CD4-positive, alpha-beta T cell treated with Interferon alpha-2 for 1 hour (primary cell): ENCODE results near the gene HOXD12.

Experiments
- DNase-seq, 2 donors: peaks; one replicate each; pipeline ENCODE4 v3.0.0-alpha.2; 2020 to 2022

Gene HOXD12

DNA sequence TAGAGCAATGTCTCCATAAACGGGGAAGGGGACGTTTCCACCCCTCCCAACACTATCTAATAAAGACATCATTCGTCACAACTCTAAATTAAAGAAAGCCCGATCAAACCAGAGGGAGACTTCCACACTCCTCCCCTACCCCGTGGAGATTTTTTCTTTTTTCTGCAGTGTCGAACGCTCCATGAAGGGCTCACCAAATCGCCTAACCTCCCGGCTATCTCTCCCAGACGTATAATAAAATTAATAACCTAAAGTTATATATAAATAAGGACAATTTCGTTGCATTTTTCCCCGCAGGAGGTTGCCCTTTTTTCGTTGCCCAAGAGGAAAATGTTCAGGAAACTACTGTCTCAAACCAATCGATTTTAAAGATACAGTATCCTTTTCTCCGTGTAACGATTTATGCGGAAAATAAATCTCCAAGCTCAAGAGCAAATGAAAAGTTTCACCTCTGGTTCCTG, 18.2 kb upstream of the HOXD12 start:
- no peak for DNase-seq

DNA sequence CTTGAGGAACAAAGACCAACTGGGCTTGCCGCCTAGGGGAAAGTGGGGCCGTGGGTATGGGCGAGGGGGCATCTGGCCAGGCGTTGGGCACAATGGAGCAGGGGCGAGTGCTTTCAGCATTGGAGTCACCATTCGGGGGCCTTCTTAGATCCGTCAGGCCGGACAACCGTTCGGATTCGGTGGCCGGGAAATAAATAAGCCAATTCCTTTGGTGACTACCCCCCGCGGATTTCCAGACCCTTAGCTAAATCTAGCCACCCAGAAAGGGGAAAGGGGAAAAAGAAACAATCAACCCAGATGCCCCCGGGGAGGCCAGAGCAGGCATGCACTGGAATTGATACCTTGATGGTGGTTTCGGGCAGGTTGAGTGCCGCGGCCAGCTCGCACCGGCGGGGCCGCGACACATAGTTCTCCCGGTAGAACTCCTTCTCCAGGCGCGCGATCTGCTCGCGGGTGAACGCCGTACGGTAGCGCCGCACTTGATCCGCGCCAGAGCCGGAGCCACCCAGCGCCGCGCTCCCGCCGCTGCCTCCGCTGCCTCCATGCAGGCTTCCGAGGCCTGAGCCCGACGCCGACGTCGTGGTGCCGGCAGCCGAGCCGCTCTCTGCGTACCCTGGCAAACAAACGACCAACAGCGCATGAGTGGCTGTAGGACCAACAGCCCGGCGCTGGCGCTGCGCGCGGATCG, 17.6 kb upstream of the HOXD12 start:
- DNase-seq, result no peak

DNA sequence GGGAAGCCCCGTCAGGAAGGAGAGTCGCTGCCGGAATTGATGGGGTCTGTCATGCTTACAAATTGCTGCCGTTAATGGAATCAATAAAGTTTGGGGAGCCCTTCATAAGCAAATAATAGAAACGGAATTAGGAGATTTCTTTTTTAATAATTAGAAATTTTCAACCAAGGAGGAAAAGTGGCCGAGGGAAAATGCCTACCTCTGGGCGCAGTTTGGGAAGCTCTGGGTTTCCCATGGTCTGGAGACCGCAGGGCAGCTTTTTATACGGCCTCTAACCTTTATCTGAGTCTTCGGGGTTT, 17.1 kb upstream of the HOXD12 start:
- DNase-seq, result no peak

DNA sequence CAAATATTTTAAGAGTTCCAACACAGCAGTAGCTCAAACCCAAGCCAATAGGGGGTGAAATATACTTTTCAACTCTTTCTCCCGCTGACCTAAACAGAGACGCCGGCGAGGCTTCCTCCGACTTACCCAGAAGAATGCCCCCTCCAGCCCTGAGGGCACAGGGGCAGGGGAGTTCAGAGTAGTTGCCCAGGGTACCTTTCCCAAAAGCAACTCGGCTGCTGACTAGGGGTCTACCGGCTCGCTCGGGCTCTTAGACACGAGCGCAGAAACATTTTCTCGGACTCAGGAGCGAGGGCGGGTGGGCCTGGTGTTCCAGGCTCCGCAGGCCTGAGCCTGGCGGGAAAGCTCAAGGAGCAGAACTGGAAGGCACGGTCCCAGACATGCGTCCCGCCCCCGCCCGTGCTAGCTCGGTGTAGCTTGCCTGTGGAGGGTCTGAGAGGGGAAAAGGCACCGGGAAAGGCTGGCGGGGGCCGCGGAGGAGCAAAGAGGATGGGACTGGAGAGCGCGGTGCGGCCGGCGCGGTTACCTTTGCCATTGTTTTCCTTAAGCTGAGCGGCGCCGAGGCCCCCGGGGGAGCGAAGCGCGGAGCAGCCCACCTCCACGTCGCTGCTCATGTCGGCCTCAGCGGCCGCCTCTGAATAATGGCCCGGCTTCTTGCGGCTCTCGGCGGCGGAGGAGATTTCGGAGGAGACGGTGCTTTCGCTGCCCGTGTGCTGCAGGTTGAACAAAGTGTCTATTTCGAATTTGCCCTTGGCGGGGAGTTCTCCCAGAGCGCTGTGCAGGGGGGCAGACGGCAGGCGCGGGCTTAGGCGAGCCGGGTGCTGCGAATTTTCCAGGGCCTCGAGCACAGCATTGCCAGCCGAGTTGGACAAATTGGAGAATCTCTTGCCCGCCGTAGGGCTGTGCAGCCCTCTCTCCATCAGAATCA, 16.5 kb upstream of the HOXD12 start:
- DNase-seq, result no peak

DNA sequence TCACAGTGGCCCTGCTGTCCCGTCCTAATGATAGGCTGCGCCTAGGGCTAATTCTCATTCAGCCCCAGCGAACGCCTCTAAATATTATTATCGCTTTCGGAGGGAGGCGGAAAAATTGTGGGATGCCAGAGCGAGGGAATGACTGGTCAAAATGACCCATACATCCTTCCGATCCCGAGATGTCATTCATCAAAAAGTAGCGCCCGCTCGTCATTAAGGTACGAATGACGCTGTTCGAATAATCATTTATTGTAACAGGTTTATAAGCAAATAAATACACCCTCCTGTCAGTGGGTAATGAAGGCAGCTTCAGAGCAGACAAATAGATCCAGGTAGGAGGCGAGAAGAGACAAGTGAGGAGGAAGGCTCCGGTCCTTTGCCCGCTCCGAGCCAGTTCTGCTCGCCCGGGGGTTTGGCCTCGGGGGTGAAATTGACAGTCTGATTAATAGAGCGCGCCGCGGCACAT, 15.8 kb upstream of the HOXD12 start, which contains the start of gene EVX2:
EVX2 (minus strand) TSS at position 167 of the 466 bp plus-strand sequence. CDS start 186 bp downstream, outside the sequence.
- DNase-seq, result no peak

DNA sequence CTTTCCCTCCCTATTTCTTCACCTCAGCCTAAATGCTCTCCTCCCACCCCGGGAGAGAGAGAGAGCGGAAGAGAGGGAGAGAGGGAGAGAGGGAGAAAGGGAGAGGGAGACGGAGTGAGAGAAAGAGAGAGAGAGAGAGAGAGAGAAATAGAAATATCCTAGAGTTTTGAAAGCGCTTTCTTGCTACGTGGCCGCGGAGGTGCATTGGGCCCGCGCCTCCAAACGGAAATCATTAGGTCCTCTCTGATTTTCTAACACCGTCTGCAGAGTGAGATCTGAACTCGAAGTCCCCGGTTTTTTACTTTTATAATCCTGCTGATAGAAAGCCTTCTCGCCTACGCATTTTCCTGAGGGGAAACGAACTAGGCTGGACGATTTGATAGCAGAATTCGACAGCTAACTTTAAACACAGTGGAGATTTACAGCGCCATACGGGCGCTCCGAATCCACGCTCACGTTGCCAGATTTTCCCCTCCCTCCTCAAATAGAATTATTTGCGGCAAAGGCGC, 14.9 kb upstream of the HOXD12 start:
- no peak for DNase-seq

DNA sequence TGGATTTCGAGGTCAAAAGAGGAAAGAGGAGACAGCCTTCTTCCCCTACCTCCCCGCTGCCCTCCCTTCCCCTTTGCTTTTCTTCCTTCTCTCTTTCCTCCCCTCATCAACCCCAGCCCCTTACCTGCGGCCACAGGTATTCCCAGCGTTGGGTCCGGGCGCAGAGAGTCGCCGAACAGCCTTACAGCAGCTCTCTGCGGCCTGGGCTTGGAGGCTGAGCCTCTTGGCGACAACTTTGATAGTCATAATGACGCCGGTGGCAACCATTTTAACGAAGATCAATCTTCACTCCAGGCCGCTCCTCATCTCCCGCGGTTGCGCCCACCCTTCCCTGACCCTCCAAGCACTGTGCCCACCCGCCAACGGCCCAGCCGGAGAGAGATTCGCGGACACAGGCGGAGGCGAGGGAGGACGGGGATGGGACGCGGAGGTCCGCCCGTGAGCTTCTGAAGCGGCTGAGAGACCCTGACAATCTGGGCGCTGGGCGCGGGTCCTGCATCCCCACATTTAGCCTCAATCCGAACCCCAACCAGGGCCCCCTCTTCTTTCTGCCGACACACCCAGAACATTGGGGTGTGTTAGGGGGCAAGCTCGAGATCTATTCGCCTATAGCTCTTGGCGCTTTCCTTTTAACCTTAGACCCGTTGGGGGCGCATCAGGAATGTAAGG, 14.3 kb upstream of the HOXD12 start:
- DNase-seq, result no peak

DNA sequence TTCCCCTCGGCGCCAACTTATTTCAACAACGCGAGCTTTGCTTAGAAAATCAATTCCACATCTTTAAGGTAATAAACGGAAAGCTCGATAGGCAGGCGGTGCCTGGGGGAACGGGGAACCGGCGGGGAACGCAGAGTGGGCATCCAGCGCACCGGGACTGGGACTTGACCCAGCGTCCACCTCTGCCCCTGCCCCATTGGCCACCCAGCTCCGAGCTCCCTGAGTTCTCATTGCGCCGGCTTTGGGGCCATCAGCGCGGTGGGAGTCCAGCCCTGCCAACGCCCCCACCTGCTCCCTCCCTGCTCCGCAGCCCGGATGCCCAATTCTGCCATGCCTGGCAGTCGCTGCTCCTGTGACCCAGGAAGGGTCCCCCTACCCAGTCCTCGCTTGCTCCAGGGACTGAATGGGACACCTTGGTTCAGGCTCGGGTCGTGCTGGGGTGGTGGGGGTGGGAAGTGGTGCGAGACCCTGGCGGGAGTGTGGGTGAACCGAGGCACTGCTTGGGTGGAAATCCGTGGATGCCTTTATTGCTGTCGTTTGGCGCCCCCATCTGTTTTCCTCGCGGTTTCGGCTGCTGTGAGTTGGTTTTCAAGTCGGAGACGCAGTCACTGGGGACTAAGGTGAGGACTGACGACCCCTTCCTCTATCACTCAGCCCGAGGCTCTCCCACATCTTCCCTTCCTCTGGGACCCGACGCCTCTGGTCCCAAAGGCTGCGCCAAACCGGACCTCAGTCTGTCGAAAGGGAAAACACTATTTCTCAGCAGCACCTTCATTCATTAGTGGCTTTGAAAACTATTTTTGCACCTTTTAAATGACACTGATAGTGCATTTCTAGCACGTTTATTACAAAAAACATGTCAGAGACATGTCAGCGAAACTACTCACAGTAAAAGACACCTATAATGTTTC, 13.5 kb upstream of the HOXD12 start:
- no peak for DNase-seq

DNA sequence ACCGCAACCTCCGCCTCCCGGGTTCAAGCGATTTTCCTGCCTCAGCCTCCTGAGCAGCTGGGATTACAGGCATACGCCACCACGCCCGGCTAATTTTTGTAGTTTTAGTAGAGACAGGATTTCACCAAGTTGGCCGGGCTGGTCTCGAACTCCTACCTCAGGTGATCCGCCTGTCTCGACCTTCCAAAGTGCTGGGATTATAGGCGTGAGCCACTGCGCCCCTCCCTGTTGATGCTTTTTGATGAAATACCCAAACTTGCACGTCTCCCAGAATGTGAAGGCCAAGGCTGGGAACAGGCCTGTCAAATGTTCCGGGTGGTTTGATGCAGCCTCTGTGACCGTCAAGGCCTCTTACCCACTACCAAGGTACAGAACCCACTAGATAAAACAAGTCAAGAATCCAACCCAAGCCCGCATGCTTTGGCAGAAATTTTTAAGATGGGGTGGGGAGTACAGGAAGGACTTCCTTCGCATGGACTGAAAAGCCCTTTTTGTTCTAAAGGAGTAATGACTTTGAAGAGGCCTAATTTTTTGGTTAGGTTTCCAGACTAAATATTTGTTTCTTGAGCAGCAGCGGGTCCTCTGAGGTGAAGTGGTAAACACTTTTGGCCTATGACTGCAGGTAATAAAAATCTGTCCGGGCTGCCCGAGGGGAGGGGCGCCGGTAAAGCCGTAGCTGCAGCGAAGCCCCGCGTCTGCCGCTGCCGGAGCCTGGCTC, 12.1 kb upstream of the HOXD12 start:
- DNase-seq, result no peak

DNA sequence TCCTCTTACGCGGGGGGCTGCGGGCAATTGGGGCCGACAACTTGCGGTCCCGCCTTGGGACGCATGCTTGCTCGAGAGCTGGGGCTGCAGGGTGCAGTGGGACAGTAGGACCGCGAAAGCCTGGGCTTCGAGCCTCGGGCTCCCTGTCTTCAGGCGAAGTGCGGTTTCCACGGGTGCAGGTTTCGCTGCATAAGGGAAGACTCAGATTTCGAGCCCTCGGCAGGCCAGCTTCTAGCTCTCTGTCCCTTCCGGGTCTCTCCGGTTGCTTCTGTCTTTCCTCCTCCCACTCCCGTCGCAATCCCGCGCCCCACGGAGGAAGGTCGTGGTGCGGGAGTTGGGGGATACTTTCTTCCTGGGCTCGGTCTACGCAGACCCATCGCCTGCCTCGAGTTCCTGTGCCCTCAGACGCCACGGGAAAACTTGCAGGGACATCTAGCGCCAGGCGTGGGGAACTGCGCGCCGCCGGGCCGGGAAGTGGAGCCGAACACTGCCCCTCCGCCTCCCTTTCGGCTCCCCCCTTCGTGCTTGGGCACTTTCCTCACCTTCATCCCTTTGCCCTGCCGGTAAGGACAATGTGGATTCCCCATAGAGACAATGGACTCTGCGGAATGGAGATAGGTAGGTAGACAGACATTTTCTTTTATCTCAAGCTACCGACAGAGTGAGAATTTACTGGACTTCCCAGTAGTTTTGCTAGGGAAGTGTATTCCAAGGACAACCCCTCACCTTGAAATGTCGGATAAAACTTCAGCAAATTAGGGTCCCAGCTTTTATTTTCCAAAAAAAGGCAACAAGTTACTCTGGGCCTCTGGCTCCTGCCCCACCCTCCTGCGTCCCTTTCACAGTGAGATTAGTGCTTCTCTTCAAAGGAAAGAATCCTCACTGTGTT, 11.3 kb upstream of the HOXD12 start:
- DNase-seq, result no peak

DNA sequence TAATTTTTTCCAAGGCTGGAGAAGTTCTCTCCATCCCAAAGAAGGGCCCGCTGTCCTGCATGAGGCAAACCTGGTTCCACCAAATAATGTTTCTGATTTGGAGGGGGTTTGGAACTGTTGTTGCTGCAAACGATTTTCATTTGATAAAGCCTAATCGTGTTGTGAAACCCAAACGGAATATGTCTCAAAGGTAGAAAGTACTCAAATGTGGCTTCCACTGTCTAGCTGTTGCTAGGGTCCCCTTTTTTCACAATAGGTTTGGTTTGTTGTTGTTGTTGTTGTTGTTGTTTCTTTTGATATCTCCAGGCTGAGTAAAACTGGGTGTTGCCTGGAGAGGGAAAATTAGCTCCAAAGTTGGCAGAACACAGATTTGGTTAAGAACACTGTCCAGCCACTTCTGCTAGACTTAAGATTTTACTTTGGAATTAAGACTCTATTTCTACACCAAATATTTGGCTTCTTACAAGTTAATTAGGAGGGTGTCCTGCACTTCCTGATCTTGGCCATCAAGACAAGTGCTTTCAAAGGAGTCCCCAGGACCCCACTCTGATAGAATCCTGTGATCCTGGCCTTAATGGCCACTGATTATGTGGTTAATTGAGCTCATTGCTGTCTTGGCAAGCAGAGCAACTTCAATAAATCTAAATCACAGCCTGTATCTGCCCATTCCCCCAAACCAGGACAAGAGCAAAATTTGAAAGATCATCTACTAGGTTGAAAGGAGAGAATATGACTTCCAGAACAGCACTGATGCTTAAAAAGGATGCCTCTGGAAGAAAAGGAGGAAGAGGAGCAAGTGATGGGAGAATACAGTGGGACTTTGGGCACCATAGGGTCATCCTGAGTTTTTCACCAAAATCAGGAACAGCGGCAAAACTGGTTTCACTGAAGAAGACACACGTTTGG, 10.4 kb upstream of the HOXD12 start:
- no peak for DNase-seq

DNA sequence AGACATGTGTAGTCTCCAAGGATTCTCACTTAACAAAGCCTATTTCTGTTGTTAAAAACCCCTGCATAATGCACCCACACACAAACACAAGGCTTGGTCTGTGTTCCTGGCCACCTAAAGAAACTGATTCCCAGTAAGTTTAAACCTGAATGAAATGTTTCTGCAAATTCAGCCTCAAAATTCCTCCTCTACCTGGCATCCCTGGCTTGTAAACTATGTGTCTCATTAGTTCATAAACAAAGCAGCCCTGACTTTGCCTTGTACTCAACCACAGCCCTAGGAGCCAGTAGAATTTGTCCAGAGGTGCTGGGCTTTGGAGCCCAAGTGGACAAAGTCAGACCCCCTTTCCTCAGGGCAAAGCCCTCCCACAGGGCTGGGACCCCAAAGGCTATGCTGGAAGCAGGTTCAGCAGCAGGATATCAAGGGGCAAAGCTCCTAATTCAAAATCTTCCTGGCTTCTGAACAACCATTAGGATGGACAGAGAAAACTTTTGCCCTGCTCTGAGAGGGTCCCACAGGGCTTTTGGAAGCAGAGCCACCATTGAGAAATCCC, 9.7 kb upstream of the HOXD12 start:
- DNase-seq, result no peak

DNA sequence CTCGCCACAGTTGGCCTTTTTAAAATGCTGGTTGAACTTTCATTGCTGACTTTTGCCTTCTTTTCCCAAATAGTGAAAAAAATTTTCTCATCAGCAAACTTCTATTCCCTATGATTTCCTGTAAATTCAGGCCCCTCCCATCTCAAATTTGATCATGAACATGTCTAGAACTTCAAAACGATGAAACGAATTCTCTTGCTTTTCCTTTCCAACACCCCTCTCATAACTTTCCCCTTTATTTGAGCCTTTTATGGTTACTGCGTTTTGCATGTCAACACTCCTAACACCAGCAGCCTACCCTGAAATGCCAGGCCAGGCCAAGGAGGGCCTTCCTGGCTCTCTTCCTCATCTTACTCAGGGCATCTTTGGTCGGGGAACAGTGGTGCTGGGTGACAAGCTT, 8.7 kb upstream of the HOXD12 start:
- DNase-seq, result no peak

DNA sequence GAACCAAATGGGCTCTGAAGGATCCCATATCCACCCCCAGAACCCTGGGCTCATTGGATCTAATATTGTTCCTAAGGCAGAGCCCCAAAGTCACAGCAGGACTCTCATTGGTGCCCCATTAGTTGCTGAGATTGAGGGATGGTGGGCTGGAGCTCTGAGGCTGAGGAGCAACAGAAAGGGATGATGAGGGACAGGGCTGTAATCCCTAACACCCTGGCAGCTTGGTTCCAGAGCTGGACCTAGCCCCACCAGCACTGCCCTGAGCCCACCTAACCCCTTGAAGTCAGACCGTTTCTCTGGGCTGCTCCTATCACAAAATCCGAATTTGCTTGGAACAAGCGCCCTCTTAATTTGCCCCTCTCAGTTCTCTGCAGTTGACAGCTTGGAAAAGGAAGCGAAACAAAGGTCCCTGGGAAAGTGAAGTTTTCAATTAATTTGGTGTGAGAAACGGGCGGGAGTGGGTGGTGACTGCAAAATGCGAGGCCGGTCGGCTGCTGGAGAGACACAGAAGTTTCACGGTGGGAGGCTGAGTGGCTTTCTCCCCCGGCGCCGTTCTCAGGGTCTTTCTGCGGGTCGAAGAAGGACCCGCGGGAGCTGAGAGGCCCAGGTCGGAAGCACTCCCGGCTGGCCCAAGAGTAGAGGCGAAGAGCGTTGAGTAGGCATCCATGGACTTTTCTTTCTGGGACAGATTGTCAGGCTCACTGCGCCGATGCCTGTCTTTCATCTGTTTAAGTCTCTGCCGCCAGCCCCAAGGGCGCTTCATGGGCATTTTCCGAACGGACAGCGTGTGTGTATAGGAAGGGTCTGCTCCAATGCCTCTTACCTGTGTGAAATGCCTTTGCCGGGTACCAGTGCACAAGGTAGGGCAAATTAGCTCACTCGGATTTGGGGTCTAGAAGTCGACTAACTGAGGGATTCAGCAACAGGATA, 8.0 kb upstream of the HOXD12 start:
- no peak for DNase-seq

DNA sequence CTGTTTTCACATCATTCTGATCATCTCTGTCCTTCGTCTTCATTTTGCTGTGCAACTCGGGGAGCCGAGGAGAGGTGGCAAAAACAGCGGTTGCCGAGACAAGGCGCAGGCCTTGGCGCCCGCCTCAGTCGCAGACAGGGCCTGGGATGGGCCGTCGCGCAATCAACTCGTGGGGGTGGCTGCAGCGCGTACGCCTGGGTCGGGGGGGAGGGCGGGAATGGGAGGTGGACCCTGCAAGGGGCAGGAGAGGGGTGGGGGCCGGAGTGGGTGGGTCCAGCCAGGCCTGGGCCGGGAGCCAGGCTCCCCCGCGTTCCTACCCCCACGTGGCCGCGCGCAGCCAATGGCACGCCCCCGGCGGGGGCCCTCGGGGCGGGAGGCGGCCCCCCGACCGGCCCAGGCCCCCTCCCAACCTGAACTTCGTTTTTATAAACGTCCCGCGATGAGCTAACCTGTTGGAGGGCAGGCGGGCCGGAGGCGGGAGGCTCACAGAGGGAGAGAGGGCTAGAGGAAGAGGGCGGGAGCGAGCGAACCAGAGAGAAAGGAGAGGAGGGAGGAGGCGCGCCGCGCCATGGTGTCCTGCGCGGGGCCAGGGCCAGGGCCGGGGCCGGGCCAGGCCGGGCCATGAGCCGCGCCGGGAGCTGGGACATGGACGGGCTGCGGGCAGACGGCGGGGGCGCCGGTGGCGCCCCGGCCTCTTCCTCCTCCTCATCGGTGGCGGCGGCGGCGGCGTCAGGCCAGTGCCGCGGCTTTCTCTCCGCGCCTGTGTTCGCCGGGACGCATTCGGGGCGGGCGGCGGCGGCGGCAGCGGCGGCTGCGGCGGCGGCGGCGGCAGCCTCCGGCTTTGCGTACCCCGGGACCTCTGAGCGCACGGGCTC, 7.1 kb upstream of the HOXD12 start, which contains the start of gene HOXD13:
HOXD13 (plus strand) TSS at position 452 of the 875 bp plus-strand sequence; CDS start at position 622, 170 bp downstream.
- no peak for DNase-seq

DNA sequence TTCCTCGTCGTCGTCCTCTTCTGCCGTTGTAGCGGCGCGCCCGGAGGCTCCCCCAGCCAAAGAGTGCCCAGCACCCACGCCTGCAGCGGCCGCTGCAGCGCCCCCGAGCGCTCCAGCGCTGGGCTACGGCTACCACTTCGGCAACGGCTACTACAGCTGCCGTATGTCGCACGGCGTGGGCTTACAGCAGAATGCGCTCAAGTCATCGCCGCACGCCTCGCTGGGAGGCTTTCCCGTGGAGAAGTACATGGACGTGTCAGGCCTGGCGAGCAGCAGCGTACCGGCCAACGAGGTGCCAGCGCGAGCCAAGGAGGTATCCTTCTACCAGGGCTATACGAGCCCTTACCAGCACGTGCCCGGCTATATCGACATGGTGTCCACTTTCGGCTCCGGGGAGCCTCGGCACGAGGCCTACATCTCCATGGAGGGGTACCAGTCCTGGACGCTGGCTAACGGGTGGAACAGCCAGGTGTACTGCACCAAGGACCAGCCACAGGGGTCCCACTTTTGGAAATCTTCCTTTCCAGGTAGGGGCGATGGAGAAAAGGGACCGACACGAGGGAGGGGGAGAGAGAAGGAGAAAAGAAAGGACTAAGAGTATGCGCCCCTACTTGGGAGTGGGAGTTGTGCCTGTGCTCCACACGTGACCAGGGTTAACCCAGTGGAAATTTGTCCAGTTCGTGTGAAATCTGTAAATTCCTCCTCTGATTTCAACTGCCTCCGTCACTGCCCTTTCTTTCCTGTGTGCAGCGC, 6.3 kb upstream of the HOXD12 start:
- no peak for DNase-seq
